ENCODE measurements around the gene CAPN12.
A peak's percentile ranks its signal among the peaks of the same experiment; 100 is the strongest.

Gene CAPN12

GRCh38 chr19:38730470-38730730 lies 13.9 kb downstream of the CAPN12 start:
- no peak overlapping the region for H3K4me3 ChIP-seq (ENCODE audit: low read depth, low read length)
- no peak for TF ChIP-seq CTCF (IDR thresholded peaks at IDR 0.05; ENCODE audit: control insufficient read depth, extremely low read depth, insufficient read depth)

GRCh38 chr19:38729653-38730469 lies 14.4 kb downstream of the CAPN12 start:
- no peak overlapping the region for H3K4me3 ChIP-seq (ENCODE audit: low read depth, low read length)
- DNase-seq (ENCODE audit: low read depth): no peak
- TF ChIP-seq CTCF (IDR thresholded peaks at IDR 0.05; ENCODE audit: control insufficient read depth, extremely low read depth, insufficient read depth): peak; percentile 78

More at GRCh38 chr19:38730470-38730730, 13.9 kb downstream of the CAPN12 start:
- no peak for DNase-seq (ENCODE audit: low read depth)

GRCh38 chr19:38728752-38729541 lies 15.3 kb downstream of the CAPN12 start:
- TF ChIP-seq CTCF (IDR thresholded peaks at IDR 0.05; ENCODE audit: control insufficient read depth, extremely low read depth, insufficient read depth): no peak
- no peak for DNase-seq (ENCODE audit: low read depth)
- no peak overlapping the region for H3K4me3 ChIP-seq (ENCODE audit: low read depth, low read length)

- no peak for TF ChIP-seq CTCF (IDR thresholded peaks at IDR 0.05; ENCODE audit: control insufficient read depth, extremely low read depth, insufficient read depth)
- no peak for DNase-seq (ENCODE audit: low read depth)
- H3K4me3 ChIP-seq (ENCODE audit: low read depth, low read length): no peak overlapping the region
Measured at GRCh38 chr19:38727868-38728660, 16.2 kb downstream of the CAPN12 start.

- no peak overlapping the region for H3K4me3 ChIP-seq (ENCODE audit: low read depth, low read length)
- no peak for TF ChIP-seq CTCF (IDR thresholded peaks at IDR 0.05; ENCODE audit: control insufficient read depth, extremely low read depth, insufficient read depth)
- DNase-seq (ENCODE audit: low read depth): no peak
Measured at GRCh38 chr19:38727306-38727867, 16.9 kb downstream of the CAPN12 start.

- no peak overlapping the region for H3K4me3 ChIP-seq (ENCODE audit: low read depth, low read length)
- no peak for TF ChIP-seq CTCF (IDR thresholded peaks at IDR 0.05; ENCODE audit: control insufficient read depth, extremely low read depth, insufficient read depth)
- no peak for DNase-seq (ENCODE audit: low read depth)
Measured at GRCh38 chr19:38726761-38727301, 17.4 kb downstream of the CAPN12 start.
